K562 (cell line): ENCODE results near the gene STRADB. TPM values are rescaled to one million over a fixed set of nuclear protein-coding genes. Genes with fewer than 3 reads are reported as not detected.

Experiments used
- ATAC-seq: fragments of 200-7000 bp; cut with Tn5 transposase; 3 replicates; pipeline ENCODE4 v1.9.1; 2020; ENCODE audit warnings: moderate library complexity
- BruUV-seq: library from RNA; stranded (reverse); fragments of 400-500 nt; replicated peaks from 2 replicates; lab custom pipeline; 2021; lab: Mats Ljungman, UMichigan
- CTCF ChIA-PET: fragments of 300-600 bp; formaldehyde crosslinking; extraction: SDS; loops from one replicate; lab custom pipeline; 2021; ENCODE audit warnings: low intra/inter-chr PET ratio; lab: Yijun Ruan, JAX
- POLR2A ChIA-PET: fragments of 300-600, 350-650 bp; sonication (Branson Sonifier 250); formaldehyde crosslinking; extraction: SDS; loops from one replicate; lab custom pipeline; 2021; ENCODE audit warnings: antibody characterized with exemption, inconsistent platforms; lab: Yijun Ruan, JAX
- DNase-seq, 4 experiments: peaks; one replicate each; pipeline versions ENCODE4 v3.0.0 to v3.0.0-alpha.2; 2011 to 2018; ENCODE audit warnings: low spot score in 3 of 4, mixed read lengths in 3 of 4; ENCODE audit errors: extremely low read depth in 1 of 4
- FAIRE-seq: peaks from 2 replicates; lab custom pipeline; 2011; peaks lifted over from hg19 to GRCh38; lab: Jason Lieb, UNC
- H2AFZ ChIP-seq: 2 replicates; pipeline ENCODE4 v1.6.0; 2011; ENCODE audit warnings: low read depth, low read length, control low read depth, inconsistent platforms
- H3K27ac ChIP-seq: fragments of 200-600 bp; 3 replicates; pipeline ENCODE4 v1.8.0; 2011; ENCODE audit warnings: low read depth, mild to moderate bottlenecking, control low read depth, inconsistent platforms, low read length, moderate library complexity, mixed read lengths; ENCODE audit errors: extremely low read depth
- H3K27me3 ChIP-seq, 2 experiments: fragments of 300-600 bp in 1 of 2; 2 replicates in 1 of 2; 3 replicates in 1 of 2; pipeline versions ENCODE4 v1.6.0 to v1.8.0; 2011; ENCODE audit warnings: inconsistent platforms in 2 of 2, low read length in 2 of 2, mild to moderate bottlenecking in 1 of 2, mixed read lengths in 1 of 2, moderate library complexity in 1 of 2; ENCODE audit not compliant: control insufficient read depth in 2 of 2, insufficient read depth in 2 of 2
- H3K36me3 ChIP-seq: fragments of 300-600 bp; 3 replicates; pipeline ENCODE4 v1.8.0; 2011; ENCODE audit warnings: mild to moderate bottlenecking, low read length, inconsistent platforms; ENCODE audit not compliant: control insufficient read depth, insufficient read depth
- H3K4me1 ChIP-seq, 2 experiments: fragments of 200-600 bp in 1 of 2; replicated peaks in 1 of 2; 2 replicates in 1 of 2; 3 replicates in 1 of 2; pipeline versions ENCODE4 v1.5.1 to v1.8.0; 2011; ENCODE audit warnings: inconsistent platforms in 2 of 2, low read length in 2 of 2, mild to moderate bottlenecking in 1 of 2, mixed read lengths in 1 of 2, moderate library complexity in 1 of 2; ENCODE audit not compliant: control insufficient read depth in 2 of 2, insufficient read depth in 2 of 2
- H3K4me2 ChIP-seq: 2 replicates; pipeline ENCODE4 v1.6.1; 2011; ENCODE audit warnings: low read length, control low read depth, inconsistent platforms, mixed read lengths; ENCODE audit not compliant: insufficient read depth
- H3K4me3 ChIP-seq: fragments of 200-600 bp; sonication (generic), shearing (Covaris generic); 2 replicates; pipeline ENCODE4 v1.5.1; 2016; ENCODE audit warnings: control low read depth, inconsistent platforms
- H3K79me2 ChIP-seq: fragments of 200-600 bp; 3 replicates; pipeline ENCODE4 v1.8.0; 2011; ENCODE audit warnings: low read length, inconsistent platforms; ENCODE audit not compliant: control insufficient read depth, insufficient read depth
- H3K9ac ChIP-seq, 2 experiments: 2 replicates each; pipeline versions ENCODE4 v1.6.0 to v1.6.1; 2011; ENCODE audit warnings: low read depth in 2 of 2, low read length in 2 of 2, control low read depth in 1 of 2, inconsistent platforms in 1 of 2, mild to moderate bottlenecking in 1 of 2, mixed read lengths in 1 of 2; ENCODE audit not compliant: insufficient read depth in 1 of 2
- H3K9me1 ChIP-seq: one replicate; pipeline ENCODE4 v1.6.0; 2011; ENCODE audit warnings: inconsistent platforms, mild to moderate bottlenecking, low read length, moderate library complexity; ENCODE audit not compliant: control insufficient read depth, insufficient read depth
- H3K9me3 ChIP-seq: replicated peaks from 2 replicates; pipeline ENCODE4 v1.5.1; 2011; ENCODE audit warnings: low read depth, low read length, inconsistent platforms; ENCODE audit not compliant: control insufficient read depth, insufficient read depth
- H4K20me1 ChIP-seq: replicated peaks from 2 replicates; pipeline ENCODE4 v1.6.1; 2011; ENCODE audit warnings: low read length, inconsistent platforms, mixed read lengths; ENCODE audit not compliant: control insufficient read depth, insufficient read depth
- BHLHE40 ChIP-seq: IDR thresholded peaks from 2 replicates; pipeline ENCODE4 v1.6.1; 2011; ENCODE audit warnings: low read length, improper control_type of control experiment
- DIDO1 ChIP-seq: fragments of 450-650 bp; IDR thresholded peaks from 2 replicates; pipeline ENCODE4 v1.6.1; 2016; ENCODE audit warnings: low read depth, missing biosample characterization, missing genetic modification characterization
- DPF2 ChIP-seq: fragments of 450-650 bp; IDR thresholded peaks from 2 replicates; pipeline ENCODE4 v1.6.1; 2016
- PBX2 ChIP-seq, 2 experiments: IDR thresholded peaks in 1 of 2; conservative IDR thresholded peaks in 1 of 2; 2 replicates each; pipeline ENCODE4 v1.6.1; 2016; ENCODE audit warnings: low read depth in 2 of 2, mild to moderate bottlenecking in 1 of 2, missing compliant biosample characterization in 1 of 2, missing genetic modification characterization in 1 of 2, moderate library complexity in 1 of 2
- RAD51 ChIP-seq: fragments of 450-650 bp; IDR thresholded peaks from 2 replicates; pipeline ENCODE4 v1.7.1; 2016; ENCODE audit warnings: low read depth, mild to moderate bottlenecking, borderline replicate concordance
- ZNF212 ChIP-seq: fragments of 450-650 bp; formaldehyde crosslinking; IDR thresholded peaks from 2 replicates; pipeline ENCODE4 v1.4.0; 2020; ENCODE audit warnings: mild to moderate bottlenecking
- ZNF24 ChIP-seq: fragments of 450-650 bp; IDR thresholded peaks from 2 replicates; pipeline ENCODE4 v1.6.1; 2016
- WGBS: fragments of 100-300 bp; shearing (Covaris generic); methylation state at CpG from one replicate; pipeline ENCODE4 v1.1.6; 2016; ENCODE audit warnings: low coverage, mixed read lengths; ENCODE audit not compliant: insufficient coverage; ENCODE audit errors: missing lambda C conversion rate; 5-methylcytosine and 5-hydroxymethylcytosine counted together
- in situ Hi-C: fragments of 300-500 bp; cut with MboI; formaldehyde crosslinking; loops from 4 replicates; pipeline ENCODE4 v1.15.0; 2018; ENCODE audit warnings: inconsistent platforms, mixed read lengths
- intact Hi-C: fragments of 100-400 bp; cut with micrococcal nuclease; formaldehyde crosslinking; loops from 2 replicates; pipeline ENCODE4 v1.14.2; 2022
- polyA plus RNA-seq, 8 experiments: library from polyadenylated mRNA; depleted of rRNA in 4 of 8; stranded (reverse) in 5 of 8; unstranded in 3 of 8; fragments of >200 nt; fragmentation: Nextera tagmentation in 2 of 8; fragmentation: Illumina TruSeq in 1 of 8; extraction: Ambion mirVana in 2 of 8; extraction: Trizol in 1 of 8; gene quantifications; 2 replicates each; pipeline versions ENCODE4 v1.2.1 to v1.2.3, GENCODE V29; 2011 to 2014; ENCODE audit warnings: inconsistent platforms in 1 of 8, missing spikeins in 1 of 8
- total RNA-seq, 7 experiments: library from RNA; depleted of rRNA in 6 of 7; stranded (reverse); fragments of >200 nt in 6 of 7; fragmentation: Illumina TruSeq in 2 of 7; extraction: Trizol in 2 of 7; gene quantifications; 2 replicates each; pipeline versions ENCODE4 v1.2.1 to v1.2.3, GENCODE V29; 2011 to 2021; ENCODE audit warnings: low replicate concordance in 1 of 7
- TF ChIP-seq, protein P1 (sequence below): fragments of 150-350 bp; IDR thresholded peaks from 2 replicates; pipeline ENCODE4 v1.6.1; 2014; ENCODE audit warnings: low read depth, mild to moderate bottlenecking, low read length, borderline replicate concordance
- TF ChIP-seq, protein P2 (sequence below): sonication (generic); formaldehyde crosslinking; IDR thresholded peaks from 2 replicates; pipeline ENCODE4 v1.8.0; 2023; ENCODE audit warnings: missing genetic modification reagents, mild to moderate bottlenecking, borderline replicate concordance

The STRADB gene
- total and polyA plus RNA-seq, 9 of the 15 experiments (the other 6 are each of a cell fraction or from before 2014, with no cell fraction given) = 6.9 to 30.6 (median 15.7) TPM

- intact Hi-C loops (loop anchor here (1.0 to 5.0 kb wide), 2 partner anchors 32 to 44 kb away; no protein-coding TSS in a partner anchor), in situ Hi-C loops (no loop called here)
- peak overlapping the region; percentile 88 for H3K4me2 ChIP-seq
- peak overlapping the region; percentile 98 for H3K4me3 ChIP-seq
- H3K79me2 ChIP-seq = peaks cover 21% of the 10 kb centered on the region
- POLR2A ChIA-PET = interaction anchor here (0.7 to 2.0 kb wide), 4 partner anchors 10 to 196 kb away, joined by 3 to 17 read pairs (median 3); no protein-coding TSS in a partner anchor
- CTCF ChIA-PET = no interaction called here
- peaks cover 10 to 16% of the 10 kb centered on the region in 2 experiments; a peak in 3 of 5 replicates for H3K4me1 ChIP-seq
- peak overlapping the region; percentile 72 for H3K27ac ChIP-seq
- ATAC-seq (peak; percentile 8), FAIRE-seq (no peak), DNase-seq (no peak)
- H3K9ac ChIP-seq = peak overlapping the region; percentile 73 to 97
- peak overlapping the region; percentile 98 for H2AFZ ChIP-seq
- TF ChIP-seq DPF2 (0 out of 2 replicates have a peak, but pooled peaks have one; percentile 17), BHLHE40 (peak; percentile 15; the same call in 1 of the 2 replicates), ZNF24 (no peak), RAD51 (no peak), ZNF212 (CRISPR knock-in tag) (no peak), PBX2 (CRISPR knock-in tag; IDR thresholded peaks at IDR 0.05; ENCODE audit: low read depth) (no peak), PBX2 (tag; conservative IDR thresholded peaks at IDR 0.05; ENCODE audit: low read depth) (no peak), DIDO1 (tag) (no peak)
- TF ChIP-seq, protein P1, sequence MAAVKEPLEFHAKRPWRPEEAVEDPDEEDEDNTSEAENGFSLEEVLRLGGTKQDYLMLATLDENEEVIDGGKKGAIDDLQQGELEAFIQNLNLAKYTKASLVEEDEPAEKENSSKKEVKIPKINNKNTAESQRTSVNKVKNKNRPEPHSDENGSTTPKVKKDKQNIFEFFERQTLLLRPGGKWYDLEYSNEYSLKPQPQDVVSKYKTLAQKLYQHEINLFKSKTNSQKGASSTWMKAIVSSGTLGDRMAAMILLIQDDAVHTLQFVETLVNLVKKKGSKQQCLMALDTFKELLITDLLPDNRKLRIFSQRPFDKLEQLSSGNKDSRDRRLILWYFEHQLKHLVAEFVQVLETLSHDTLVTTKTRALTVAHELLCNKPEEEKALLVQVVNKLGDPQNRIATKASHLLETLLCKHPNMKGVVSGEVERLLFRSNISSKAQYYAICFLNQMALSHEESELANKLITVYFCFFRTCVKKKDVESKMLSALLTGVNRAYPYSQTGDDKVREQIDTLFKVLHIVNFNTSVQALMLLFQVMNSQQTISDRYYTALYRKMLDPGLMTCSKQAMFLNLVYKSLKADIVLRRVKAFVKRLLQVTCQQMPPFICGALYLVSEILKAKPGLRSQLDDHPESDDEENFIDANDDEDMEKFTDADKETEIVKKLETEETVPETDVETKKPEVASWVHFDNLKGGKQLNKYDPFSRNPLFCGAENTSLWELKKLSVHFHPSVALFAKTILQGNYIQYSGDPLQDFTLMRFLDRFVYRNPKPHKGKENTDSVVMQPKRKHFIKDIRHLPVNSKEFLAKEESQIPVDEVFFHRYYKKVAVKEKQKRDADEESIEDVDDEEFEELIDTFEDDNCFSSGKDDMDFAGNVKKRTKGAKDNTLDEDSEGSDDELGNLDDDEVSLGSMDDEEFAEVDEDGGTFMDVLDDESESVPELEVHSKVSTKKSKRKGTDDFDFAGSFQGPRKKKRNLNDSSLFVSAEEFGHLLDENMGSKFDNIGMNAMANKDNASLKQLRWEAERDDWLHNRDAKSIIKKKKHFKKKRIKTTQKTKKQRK = no peak
- TF ChIP-seq, protein P2, sequence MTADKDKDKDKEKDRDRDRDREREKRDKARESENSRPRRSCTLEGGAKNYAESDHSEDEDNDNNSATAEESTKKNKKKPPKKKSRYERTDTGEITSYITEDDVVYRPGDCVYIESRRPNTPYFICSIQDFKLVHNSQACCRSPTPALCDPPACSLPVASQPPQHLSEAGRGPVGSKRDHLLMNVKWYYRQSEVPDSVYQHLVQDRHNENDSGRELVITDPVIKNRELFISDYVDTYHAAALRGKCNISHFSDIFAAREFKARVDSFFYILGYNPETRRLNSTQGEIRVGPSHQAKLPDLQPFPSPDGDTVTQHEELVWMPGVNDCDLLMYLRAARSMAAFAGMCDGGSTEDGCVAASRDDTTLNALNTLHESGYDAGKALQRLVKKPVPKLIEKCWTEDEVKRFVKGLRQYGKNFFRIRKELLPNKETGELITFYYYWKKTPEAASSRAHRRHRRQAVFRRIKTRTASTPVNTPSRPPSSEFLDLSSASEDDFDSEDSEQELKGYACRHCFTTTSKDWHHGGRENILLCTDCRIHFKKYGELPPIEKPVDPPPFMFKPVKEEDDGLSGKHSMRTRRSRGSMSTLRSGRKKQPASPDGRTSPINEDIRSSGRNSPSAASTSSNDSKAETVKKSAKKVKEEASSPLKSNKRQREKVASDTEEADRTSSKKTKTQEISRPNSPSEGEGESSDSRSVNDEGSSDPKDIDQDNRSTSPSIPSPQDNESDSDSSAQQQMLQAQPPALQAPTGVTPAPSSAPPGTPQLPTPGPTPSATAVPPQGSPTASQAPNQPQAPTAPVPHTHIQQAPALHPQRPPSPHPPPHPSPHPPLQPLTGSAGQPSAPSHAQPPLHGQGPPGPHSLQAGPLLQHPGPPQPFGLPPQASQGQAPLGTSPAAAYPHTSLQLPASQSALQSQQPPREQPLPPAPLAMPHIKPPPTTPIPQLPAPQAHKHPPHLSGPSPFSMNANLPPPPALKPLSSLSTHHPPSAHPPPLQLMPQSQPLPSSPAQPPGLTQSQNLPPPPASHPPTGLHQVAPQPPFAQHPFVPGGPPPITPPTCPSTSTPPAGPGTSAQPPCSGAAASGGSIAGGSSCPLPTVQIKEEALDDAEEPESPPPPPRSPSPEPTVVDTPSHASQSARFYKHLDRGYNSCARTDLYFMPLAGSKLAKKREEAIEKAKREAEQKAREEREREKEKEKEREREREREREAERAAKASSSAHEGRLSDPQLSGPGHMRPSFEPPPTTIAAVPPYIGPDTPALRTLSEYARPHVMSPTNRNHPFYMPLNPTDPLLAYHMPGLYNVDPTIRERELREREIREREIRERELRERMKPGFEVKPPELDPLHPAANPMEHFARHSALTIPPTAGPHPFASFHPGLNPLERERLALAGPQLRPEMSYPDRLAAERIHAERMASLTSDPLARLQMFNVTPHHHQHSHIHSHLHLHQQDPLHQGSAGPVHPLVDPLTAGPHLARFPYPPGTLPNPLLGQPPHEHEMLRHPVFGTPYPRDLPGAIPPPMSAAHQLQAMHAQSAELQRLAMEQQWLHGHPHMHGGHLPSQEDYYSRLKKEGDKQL = no peak
- under 1% methylated on average over 20 of the region's 20 CpGs for WGBS
- H3K36me3 ChIP-seq = no peaks in the 10 kb centered on the region
- no TSS peak for BruUV-seq
- no peaks in the 10 kb centered on the region for H3K9me3 ChIP-seq
- no peaks in the 10 kb centered on the region for H3K27me3 ChIP-seq
- no peaks in the 10 kb centered on the region for H4K20me1 ChIP-seq
- H3K9me1 ChIP-seq = no peaks in the 10 kb centered on the region
These were observed 617 bp upstream of the STRADB start for GRCh38 chr2:201450954-201451291.
